GM19397 (cell line): ENCODE measurements around the gene PSMD14.

Experiments used
- ATAC-seq: cut with Tn5 transposase; IDR thresholded peaks from one replicate; pipeline ENCODE4 v1.9.1; 2021; ENCODE audit warnings: mild to moderate bottlenecking, moderate library complexity; ENCODE audit not compliant: unreplicated experiment

Gene PSMD14

GRCh38 chr2:161434118-161434517 is 125.9 kb downstream of the PSMD14 start:
- no peak for ATAC-seq

DNA sequence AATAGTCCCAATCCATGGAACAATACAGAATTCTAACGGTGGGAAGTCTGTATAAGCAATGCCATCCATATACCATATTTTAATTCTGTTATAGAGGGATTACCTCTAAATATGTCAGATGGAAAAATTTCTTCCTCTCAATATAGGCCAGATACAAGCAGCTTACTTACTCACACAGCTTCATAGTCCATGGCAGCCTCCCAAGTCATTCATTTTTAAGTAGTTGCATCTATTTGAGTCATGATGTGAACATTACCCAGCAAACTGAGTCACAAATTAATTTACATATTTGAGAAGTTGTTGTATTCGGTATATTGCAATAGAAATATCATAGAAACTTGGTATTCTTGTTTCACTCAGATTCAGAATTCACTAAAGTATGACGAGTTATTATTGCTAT is 128.2 kb downstream of the PSMD14 start:
- no peak for ATAC-seq

DNA sequence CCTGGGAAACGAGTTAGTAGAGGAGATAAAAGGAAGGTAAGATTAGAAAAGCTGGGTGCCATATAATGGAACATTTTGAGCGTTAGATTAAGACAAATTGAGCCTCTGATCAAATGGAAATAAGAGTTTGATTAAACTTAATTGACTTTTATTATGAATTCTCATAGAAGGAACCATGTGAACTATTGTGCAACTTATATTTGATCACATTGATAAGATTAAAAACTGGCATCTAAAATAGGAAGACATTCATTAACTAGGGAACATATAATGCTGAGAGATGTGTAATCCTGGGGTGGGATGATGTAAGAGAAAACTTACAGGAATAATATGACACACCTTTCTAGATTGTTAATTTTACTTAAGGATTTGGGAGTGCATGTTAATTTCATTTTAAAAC is 130.4 kb downstream of the PSMD14 start:
- ATAC-seq, result no peak

GRCh38 chr2:161445097-161445496 is 136.9 kb downstream of the PSMD14 start:
- no peak for ATAC-seq

GRCh38 chr2:161448431-161448830 is 140.2 kb downstream of the PSMD14 start:
- no peak for ATAC-seq
